ENCODE measurements around the gene CACNA1C. TPM values are rescaled to one million over a fixed set of nuclear protein-coding genes. Genes with fewer than 3 reads are reported as not detected.

The CACNA1C gene
- total RNA-seq, 1 donor from 2014 or later = 0.02 TPM

- H3K9me3 Mint-ChIP-seq = no peaks in the 10 kb centered on the region
- DNase-seq (no peak), ATAC-seq (ENCODE audit: low read depth) (no peak)
- H3K27me3 Mint-ChIP-seq = peaks cover 7% of the 10 kb centered on the region
- CTCF ChIA-PET = no interaction called here
- intact Hi-C loops (cut with micrococcal nuclease) = no loop called here
- H3K4me1 Mint-ChIP-seq = peaks cover 13% of the 10 kb centered on the region
- no peak overlapping the region for H3K4me3 Mint-ChIP-seq
- no peak overlapping the region for H3K27ac Mint-ChIP-seq
- POLR2A ChIA-PET = no interaction called here
- no peaks in the 10 kb centered on the region for H3K36me3 Mint-ChIP-seq (ENCODE audit: low read depth)
- no peak for TF ChIP-seq CTCF (IDR thresholded peaks at IDR 0.05)
Observed at GRCh38 chr12:2298556-2299200, 245.9 kb downstream of the CACNA1C start.

GRCh38 chr12:2299206-2299605, 246.4 kb downstream of the CACNA1C start:
- ChIA-PET POLR2A (no interaction called here), CTCF (no interaction called here)
- TF ChIP-seq CTCF (IDR thresholded peaks at IDR 0.05) = no peak
- Mint-ChIP-seq H3K27ac (no peak overlapping the region), H3K27me3 (peaks cover 5% of the 10 kb centered on the region), H3K4me3 (no peak overlapping the region), H3K4me1 (peaks cover 12% of the 10 kb centered on the region), H3K36me3 (ENCODE audit: low read depth) (no peaks in the 10 kb centered on the region), H3K9me3 (no peaks in the 10 kb centered on the region)
- intact Hi-C loops (cut with micrococcal nuclease) = no loop called here
- DNase-seq (no peak), ATAC-seq (ENCODE audit: low read depth) (no peak)

GRCh38 chr12:2300168-2300567, 247.4 kb downstream of the CACNA1C start:
- intact Hi-C loops (cut with micrococcal nuclease) = no loop called here
- Mint-ChIP-seq H3K27me3 (peaks cover 4% of the 10 kb centered on the region), H3K4me3 (no peak overlapping the region), H3K9me3 (no peaks in the 10 kb centered on the region), H3K27ac (no peak overlapping the region), H3K36me3 (ENCODE audit: low read depth) (no peaks in the 10 kb centered on the region), H3K4me1 (peaks cover 6% of the 10 kb centered on the region)
- ChIA-PET POLR2A (no interaction called here), CTCF (no interaction called here)
- DNase-seq = no peak
- TF ChIP-seq CTCF (IDR thresholded peaks at IDR 0.05) = no peak
- no peak for ATAC-seq (ENCODE audit: low read depth)

- Mint-ChIP-seq H3K27me3 (peaks cover 4% of the 10 kb centered on the region), H3K4me1 (peaks cover 5% of the 10 kb centered on the region), H3K4me3 (no peak overlapping the region), H3K9me3 (no peaks in the 10 kb centered on the region), H3K36me3 (ENCODE audit: low read depth) (no peaks in the 10 kb centered on the region), H3K27ac (no peak overlapping the region)
- intact Hi-C loops (cut with micrococcal nuclease) = no loop called here
- ChIA-PET CTCF (no interaction called here), POLR2A (no interaction called here)
- ATAC-seq (ENCODE audit: low read depth) (no peak), DNase-seq (no peak)
- TF ChIP-seq CTCF (IDR thresholded peaks at IDR 0.05) = no peak
Observed at GRCh38 chr12:2300886-2301285, 248.1 kb downstream of the CACNA1C start.

- no peak for TF ChIP-seq CTCF (IDR thresholded peaks at IDR 0.05)
- POLR2A ChIA-PET = no interaction called here
- peaks cover 4% of the 10 kb centered on the region for H3K27me3 Mint-ChIP-seq
- DNase-seq (no peak), ATAC-seq (ENCODE audit: low read depth) (no peak)
- intact Hi-C loops (cut with micrococcal nuclease) = no loop called here
- H3K4me3 Mint-ChIP-seq = no peak overlapping the region
- no peaks in the 10 kb centered on the region for H3K36me3 Mint-ChIP-seq (ENCODE audit: low read depth)
- CTCF ChIA-PET = no interaction called here
- no peaks in the 10 kb centered on the region for H3K9me3 Mint-ChIP-seq
- H3K4me1 Mint-ChIP-seq = peaks cover 5% of the 10 kb centered on the region
- H3K27ac Mint-ChIP-seq = no peak overlapping the region
Observed at GRCh38 chr12:2301531-2302461, 249.0 kb downstream of the CACNA1C start.

All from activated B cell treated with CpG ODN at 0.5 μM for 24 hours (primary cell).